H9 (cell line): Measurements from ENCODE around the gene NCAPH2. TPM values are rescaled to one million over a fixed set of nuclear protein-coding genes. Genes with fewer than 3 reads are reported as not detected.

ENCODE experiments used
- DNase-seq: peaks from one replicate; pipeline ENCODE4 v3.0.0-alpha.2; 2017
- H2AFZ ChIP-seq: one replicate; pipeline ENCODE4 v1.6.1; 2013; ENCODE audit warnings: mild to moderate bottlenecking, low read length, control low read depth, moderate library complexity
- H2AK5ac ChIP-seq: 2 replicates; pipeline ENCODE4 v1.6.1; 2013; ENCODE audit warnings: low read length, control low read depth, mixed read lengths; ENCODE audit not compliant: insufficient read length
- H2BK120ac ChIP-seq: one replicate; pipeline ENCODE4 v1.6.1; 2013; ENCODE audit warnings: low read depth, mild to moderate bottlenecking, low read length, control low read depth, inconsistent platforms; ENCODE audit not compliant: poor library complexity, severe bottlenecking
- H2BK12ac ChIP-seq: 2 replicates; pipeline ENCODE4 v1.6.1; 2013; ENCODE audit warnings: low read length, control low read depth, mixed read lengths, low read depth; ENCODE audit not compliant: insufficient read length
- H2BK15ac ChIP-seq: 2 replicates; pipeline ENCODE4 v1.6.1; 2013; ENCODE audit warnings: low read depth, low read length, control low read depth
- H2BK20ac ChIP-seq: one replicate; pipeline ENCODE4 v1.6.1; 2013; ENCODE audit warnings: low read depth, mild to moderate bottlenecking, low read length, control low read depth, inconsistent platforms; ENCODE audit not compliant: poor library complexity, severe bottlenecking
- H2BK5ac ChIP-seq: 2 replicates; pipeline ENCODE4 v1.6.1; 2013; ENCODE audit warnings: low read length, control low read depth, mixed read lengths; ENCODE audit not compliant: insufficient read length
- H3K14ac ChIP-seq: 2 replicates; pipeline ENCODE4 v1.6.1; 2013; ENCODE audit warnings: low read length, control low read depth; ENCODE audit not compliant: insufficient read depth
- H3K18ac ChIP-seq: 2 replicates; pipeline ENCODE4 v1.6.1; 2013; ENCODE audit warnings: low read depth, mild to moderate bottlenecking, mixed read lengths, low read length, control low read depth; ENCODE audit not compliant: insufficient read length
- H3K23ac ChIP-seq: 2 replicates; pipeline ENCODE4 v1.6.1; 2013; ENCODE audit warnings: low read length, control low read depth, mixed read lengths, low read depth; ENCODE audit not compliant: insufficient read length
- H3K23me2 ChIP-seq: 2 replicates; pipeline ENCODE4 v1.6.1; 2013; ENCODE audit warnings: low read depth, mild to moderate bottlenecking, mixed read lengths, low read length, control low read depth; ENCODE audit not compliant: insufficient read length, poor library complexity, severe bottlenecking
- H3K27ac ChIP-seq: 2 replicates; pipeline ENCODE4 v1.5.1; 2013; ENCODE audit warnings: low read length, control low read depth, mixed read lengths, low read depth; ENCODE audit not compliant: insufficient read length
- H3K27me3 ChIP-seq: 2 replicates; pipeline ENCODE4 v1.6.1; 2013; ENCODE audit warnings: low read length, control low read depth, inconsistent platforms; ENCODE audit not compliant: insufficient read depth
- H3K4ac ChIP-seq: 2 replicates; pipeline ENCODE4 v1.6.1; 2013; ENCODE audit warnings: low read depth, mild to moderate bottlenecking, control low read depth, inconsistent platforms, low read length, moderate library complexity
- H3K4me1 ChIP-seq: 2 replicates; pipeline ENCODE4 v1.6.1; 2013; ENCODE audit warnings: low read length, control low read depth, inconsistent platforms; ENCODE audit not compliant: insufficient read depth
- H3K4me2 ChIP-seq: 2 replicates; pipeline ENCODE4 v1.6.1; 2013; ENCODE audit warnings: low read length, control low read depth, mixed read lengths; ENCODE audit not compliant: insufficient read length, insufficient read depth
- H3K56ac ChIP-seq: 2 replicates; pipeline ENCODE4 v1.6.1; 2013; ENCODE audit warnings: low read depth, mild to moderate bottlenecking, mixed read lengths, low read length, control low read depth; ENCODE audit not compliant: insufficient read length
- H3K79me1 ChIP-seq: 2 replicates; pipeline ENCODE4 v1.6.1; 2013; ENCODE audit warnings: low read depth, mild to moderate bottlenecking, moderate library complexity, low read length, control low read depth, inconsistent platforms; ENCODE audit not compliant: insufficient read depth, poor library complexity, severe bottlenecking
- H3K79me2 ChIP-seq: 2 replicates; pipeline ENCODE4 v1.6.1; 2013; ENCODE audit warnings: low read length, control low read depth, inconsistent platforms; ENCODE audit not compliant: insufficient read depth
- H3K9ac ChIP-seq: 2 replicates; pipeline ENCODE4 v1.6.1; 2013; ENCODE audit warnings: low read length, control low read depth, mixed read lengths; ENCODE audit not compliant: insufficient read length; ENCODE audit errors: extremely low read depth
- H3K9me3 ChIP-seq: one replicate; pipeline ENCODE4 v1.6.1; 2013; ENCODE audit warnings: low read depth, low read length, inconsistent platforms; ENCODE audit not compliant: control insufficient read depth
- H3T11ph ChIP-seq: one replicate; pipeline ENCODE4 v1.6.1; 2013; ENCODE audit warnings: mild to moderate bottlenecking, low read length, control low read depth, inconsistent platforms
- H4K20me1 ChIP-seq: one replicate; pipeline ENCODE4 v1.6.1; 2013; ENCODE audit not compliant: control insufficient read depth, insufficient read length, insufficient read depth
- H4K5ac ChIP-seq: 2 replicates; pipeline ENCODE4 v1.6.1; 2013; ENCODE audit warnings: low read depth, mild to moderate bottlenecking, mixed read lengths, low read length, control low read depth; ENCODE audit not compliant: insufficient read length
- H4K8ac ChIP-seq: replicated peaks from 2 replicates; pipeline ENCODE4 v1.6.1; 2013; ENCODE audit warnings: low read length, control low read depth, mixed read lengths, low read depth; ENCODE audit not compliant: insufficient read length
- H4K91ac ChIP-seq: 2 replicates; pipeline ENCODE4 v1.6.1; 2013; ENCODE audit warnings: low read depth, mild to moderate bottlenecking, moderate library complexity, mixed read lengths, low read length, control low read depth; ENCODE audit not compliant: insufficient read length
- H3K27ac Mint-ChIP-seq, 3 experiments: 2 replicates in 2 of 3; 3 replicates in 1 of 3; pipeline ENCODE4 v1.8.0; 2020 to 2021; ENCODE audit warnings: mixed read lengths in 3 of 3, mild to moderate bottlenecking in 1 of 3, moderate library complexity in 1 of 3
- H3K27me3 Mint-ChIP-seq: 2 replicates; pipeline ENCODE4 v1.8.0; 2021; ENCODE audit warnings: low read depth, mild to moderate bottlenecking, moderate library complexity, mixed read lengths
- H3K36me3 Mint-ChIP-seq, 3 experiments: 2 replicates in 2 of 3; 3 replicates in 1 of 3; pipeline ENCODE4 v1.8.0; 2020 to 2021; ENCODE audit warnings: low read depth in 3 of 3, mixed read lengths in 3 of 3; ENCODE audit not compliant: insufficient read depth in 1 of 3
- H3K4me1 Mint-ChIP-seq, 2 experiments: 2 replicates each; pipeline ENCODE4 v1.8.0; 2020; ENCODE audit warnings: mixed read lengths in 2 of 2
- H3K4me3 Mint-ChIP-seq, 2 experiments: 2 replicates in 1 of 2; 3 replicates in 1 of 2; pipeline ENCODE4 v1.8.0; 2020 to 2021; ENCODE audit warnings: mild to moderate bottlenecking in 2 of 2, mixed read lengths in 2 of 2, moderate library complexity in 1 of 2
- H3K9me3 Mint-ChIP-seq, 2 experiments: 2 replicates in 1 of 2; 3 replicates in 1 of 2; pipeline ENCODE4 v1.8.0; 2020; ENCODE audit warnings: mild to moderate bottlenecking in 2 of 2, mixed read lengths in 2 of 2, moderate library complexity in 1 of 2
- CTCF ChIP-seq: fragments of 200-600 bp; sonication (generic); conservative IDR thresholded peaks from 3 replicates; pipeline ENCODE4 v1.8.0; 2021; ENCODE audit warnings: antibody characterized with exemption, mild to moderate bottlenecking
- WGBS: extraction: QIAGEN DNeasy Blood & Tissue Kit; methylation state at CpG from one replicate; pipeline ENCODE4 v1.1.7; 2013; ENCODE audit warnings: missing lambda C conversion rate, low lambda C conversion rate, mixed read lengths; ENCODE audit not compliant: insufficient read length; ENCODE audit errors: extremely low coverage; 5-methylcytosine and 5-hydroxymethylcytosine counted together
- total RNA-seq: library from RNA; stranded (reverse); gene quantifications from 2 replicates; pipeline ENCODE4 v1.2.1, GENCODE V29; 2021

Gene NCAPH2
- total RNA-seq, 1 experiment from 2014 or later: 76.2 TPM

GRCh38 chr22:50476868-50477267, 31.2 kb upstream of the NCAPH2 start:
- no peak for TF ChIP-seq CTCF
- H3K27ac Mint-ChIP-seq: peak overlapping the region in 2 of 3 experiments; percentile 15 to 53; a peak in 2 of 7 replicates
- H3K4me3 Mint-ChIP-seq: no peak overlapping the region

More at GRCh38 chr22:50476868-50477267, 31.2 kb upstream of the NCAPH2 start:
- peak overlapping the region; percentile 23 for H3K18ac ChIP-seq
- peaks cover 0 to 7% (median 0%) of the 10 kb centered on the region in 3 experiments; a peak in 4 of 7 replicates for H3K36me3 Mint-ChIP-seq
- H3K27me3 ChIP-seq: peaks cover 9% of the 10 kb centered on the region; the same call in 1 of the 2 replicates
- peaks cover 16% of the 10 kb centered on the region; the same call in 1 of the 2 replicates for H3K79me2 ChIP-seq
- WGBS: no CpG with 5 or more reads among the region's 7 CpGs
- H2BK12ac ChIP-seq: peak overlapping the region; percentile 29
- DNase-seq: no peak
- peaks cover 18% of the 10 kb centered on the region for H3K23me2 ChIP-seq
- no peak overlapping the region for H2BK20ac ChIP-seq
- H4K5ac ChIP-seq: no peak overlapping the region
- no peak overlapping the region for H2BK5ac ChIP-seq
- H2BK120ac ChIP-seq: no peak overlapping the region
- H4K91ac ChIP-seq: no peak overlapping the region
- H3K4me2 ChIP-seq: no peak overlapping the region
- H3K9ac ChIP-seq: no peak overlapping the region
- peaks cover 26 to 30% of the 10 kb centered on the region in 2 experiments for H3K4me1 Mint-ChIP-seq
- H2AK5ac ChIP-seq: no peak overlapping the region
- no peaks in the 10 kb centered on the region for H3K9me3 Mint-ChIP-seq
- no peaks in the 10 kb centered on the region; the same call in 1 of the 2 replicates for H3K4me1 ChIP-seq
- no peak overlapping the region for H3K23ac ChIP-seq
- H4K8ac ChIP-seq: no peak overlapping the region
- H3K27me3 Mint-ChIP-seq: peaks cover 36% of the 10 kb centered on the region
- no peak overlapping the region for H3T11ph ChIP-seq
- H3K14ac ChIP-seq: no peak overlapping the region; the same call in 1 of the 2 replicates
- no peaks in the 10 kb centered on the region for H3K9me3 ChIP-seq
- no peak overlapping the region for H3K56ac ChIP-seq
- no peak overlapping the region for H2BK15ac ChIP-seq
- peaks cover 11% of the 10 kb centered on the region for H3K79me1 ChIP-seq
- no peak overlapping the region for H3K27ac ChIP-seq
- peaks cover 4% of the 10 kb centered on the region for H4K20me1 ChIP-seq
- no peak overlapping the region for H2AFZ ChIP-seq
- no peak overlapping the region for H3K4ac ChIP-seq
